GM21447 (cell line): ENCODE measurements around the gene STAT2.

Experiments used
- ATAC-seq: cut with Tn5 transposase; IDR thresholded peaks from one replicate; pipeline ENCODE4 v1.9.1; 2021; ENCODE audit not compliant: unreplicated experiment

STAT2 gene

GRCh38 chr12:56297400-56297799, 62.5 kb downstream of the STAT2 start:
- ATAC-seq, result no peak

GRCh38 chr12:56296295-56296694, 63.6 kb downstream of the STAT2 start:
- no peak for ATAC-seq

GRCh38 chr12:56293795-56294194, 66.1 kb downstream of the STAT2 start:
- no peak for ATAC-seq
